ENCODE data around the gene RGL4. TPM values are rescaled to one million over a fixed set of nuclear protein-coding genes. Genes with fewer than 3 reads are reported as not detected.
"Not testable (repeated sequence)": the region's sequence is repeated elsewhere in the genome, so short reads cannot be mapped to it uniquely, and the experiment has no call there.

RGL4 gene, protein sequence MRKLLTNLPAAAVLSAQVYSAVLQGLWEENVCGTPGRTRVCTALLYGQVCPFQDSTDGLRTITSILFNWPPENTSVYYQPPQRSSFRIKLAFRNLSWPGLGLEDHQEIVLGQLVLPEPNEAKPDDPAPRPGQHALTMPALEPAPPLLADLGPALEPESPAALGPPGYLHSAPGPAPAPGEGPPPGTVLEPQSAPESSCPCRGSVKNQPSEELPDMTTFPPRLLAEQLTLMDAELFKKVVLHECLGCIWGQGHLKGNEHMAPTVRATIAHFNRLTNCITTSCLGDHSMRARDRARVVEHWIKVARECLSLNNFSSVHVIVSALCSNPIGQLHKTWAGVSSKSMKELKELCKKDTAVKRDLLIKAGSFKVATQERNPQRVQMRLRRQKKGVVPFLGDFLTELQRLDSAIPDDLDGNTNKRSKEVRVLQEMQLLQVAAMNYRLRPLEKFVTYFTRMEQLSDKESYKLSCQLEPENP
- total RNA-seq (not detected in 2 replicates), polyA plus RNA-seq (0.61 and 0.68 TPM in 2 replicates)

DNA sequence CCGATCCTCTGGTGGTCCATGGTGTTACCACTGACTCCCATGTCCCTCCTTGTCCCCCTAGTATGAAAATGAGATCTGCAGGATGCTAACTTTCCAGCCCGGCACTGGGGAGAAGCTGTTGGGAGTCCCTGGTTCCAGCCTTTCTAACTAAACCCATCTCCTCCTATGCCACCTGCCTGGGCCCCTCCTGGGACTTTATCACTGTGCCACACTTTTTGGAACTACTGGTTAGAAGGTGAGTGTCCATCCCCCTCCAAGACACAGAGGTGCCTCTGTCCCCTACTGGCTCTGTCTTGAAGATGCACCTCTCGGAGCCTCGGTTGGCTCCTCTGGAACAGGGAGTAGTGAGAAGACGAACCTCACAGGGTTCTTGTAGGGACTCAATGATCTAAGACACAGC is at the start of gene RGL4:
RGL4 (plus strand) TSS at position 301 of the 400 bp plus-strand sequence. CDS start 1,018 bp downstream, outside the sequence.
- Histone ChIP-seq H3K27ac (no peak within 1 kb of the TSS), H2AFZ (no peak within 1 kb of the TSS), H4K20me1 (ENCODE audit: insufficient read depth, poor library complexity, severe bottlenecking) (no peaks in the 10 kb centered on the region), H3K9me3 (ENCODE audit: low read depth) (no peaks in the 10 kb centered on the region), H3K4me1 (ENCODE audit: insufficient read depth) (no peaks in the 10 kb centered on the region), H3K4me2 (no peak within 1 kb of the TSS), H3K79me2 (no peaks in the 10 kb centered on the region), H3K27me3 (no peaks in the 10 kb centered on the region), H3K36me3 (replicated peaks; ENCODE audit: insufficient read depth, low read depth) (no peaks in the 10 kb centered on the region), H3K4me3 (no peak within 1 kb of the TSS), H3K9me2 (replicated peaks; ENCODE audit: insufficient read depth) (no peaks in the 10 kb centered on the region)
- DNase-seq (ENCODE audit: low spot score), result no peak
- WGBS (ENCODE audit: low lambda C conversion rate, missing lambda C conversion rate), result 93% methylated on average over 5 of the region's 5 CpGs
- TF ChIP-seq, protein P1, sequence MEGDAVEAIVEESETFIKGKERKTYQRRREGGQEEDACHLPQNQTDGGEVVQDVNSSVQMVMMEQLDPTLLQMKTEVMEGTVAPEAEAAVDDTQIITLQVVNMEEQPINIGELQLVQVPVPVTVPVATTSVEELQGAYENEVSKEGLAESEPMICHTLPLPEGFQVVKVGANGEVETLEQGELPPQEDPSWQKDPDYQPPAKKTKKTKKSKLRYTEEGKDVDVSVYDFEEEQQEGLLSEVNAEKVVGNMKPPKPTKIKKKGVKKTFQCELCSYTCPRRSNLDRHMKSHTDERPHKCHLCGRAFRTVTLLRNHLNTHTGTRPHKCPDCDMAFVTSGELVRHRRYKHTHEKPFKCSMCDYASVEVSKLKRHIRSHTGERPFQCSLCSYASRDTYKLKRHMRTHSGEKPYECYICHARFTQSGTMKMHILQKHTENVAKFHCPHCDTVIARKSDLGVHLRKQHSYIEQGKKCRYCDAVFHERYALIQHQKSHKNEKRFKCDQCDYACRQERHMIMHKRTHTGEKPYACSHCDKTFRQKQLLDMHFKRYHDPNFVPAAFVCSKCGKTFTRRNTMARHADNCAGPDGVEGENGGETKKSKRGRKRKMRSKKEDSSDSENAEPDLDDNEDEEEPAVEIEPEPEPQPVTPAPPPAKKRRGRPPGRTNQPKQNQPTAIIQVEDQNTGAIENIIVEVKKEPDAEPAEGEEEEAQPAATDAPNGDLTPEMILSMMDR (IDR thresholded peaks at IDR 0.05; ENCODE audit: poor library complexity), result no peak
- TF ChIP-seq EZH2phosphoT487 (IDR thresholded peaks at IDR 0.05; ENCODE audit: low read depth, severe bottlenecking, unreplicated experiment), result no peak
- TF ChIP-seq EZH2 (IDR thresholded peaks at IDR 0.05; ENCODE audit: borderline replicate concordance), result no peak

- H3K9me3 ChIP-seq (ENCODE audit: low read depth); H3K4me2 ChIP-seq; H3K27ac ChIP-seq; H2AFZ ChIP-seq; DNase-seq (ENCODE audit: low spot score); H3K79me2 ChIP-seq; H3K36me3 ChIP-seq (replicated peaks; ENCODE audit: insufficient read depth, low read depth); H3K27me3 ChIP-seq; H3K4me1 ChIP-seq (ENCODE audit: insufficient read depth); H3K4me3 ChIP-seq; H3K9me2 ChIP-seq (replicated peaks; ENCODE audit: insufficient read depth); H4K20me1 ChIP-seq (ENCODE audit: insufficient read depth, poor library complexity, severe bottlenecking): not testable (repeated sequence)
- 98% methylated on average over 7 of the region's 7 CpGs for WGBS (ENCODE audit: low lambda C conversion rate, missing lambda C conversion rate)
Observed at GRCh38 chr22:23646526-23646925, 44.3 kb upstream of the RGL4 start.

GRCh38 chr22:23649071-23649501 is 41.7 kb upstream of the RGL4 start:
- Histone ChIP-seq H3K9me2 (replicated peaks; ENCODE audit: insufficient read depth) (no peaks in the 10 kb centered on the region), H3K9me3 (ENCODE audit: low read depth) (no peaks in the 10 kb centered on the region), H3K27me3 (no peaks in the 10 kb centered on the region), H3K4me2 (no peak overlapping the region), H3K4me1 (ENCODE audit: insufficient read depth) (no peaks in the 10 kb centered on the region), H3K79me2 (no peaks in the 10 kb centered on the region), H3K27ac (no peak overlapping the region), H3K4me3 (no peak overlapping the region), H3K36me3 (replicated peaks; ENCODE audit: insufficient read depth, low read depth) (no peaks in the 10 kb centered on the region), H2AFZ (no peak overlapping the region), H4K20me1 (ENCODE audit: insufficient read depth, poor library complexity, severe bottlenecking) (no peaks in the 10 kb centered on the region)
- 90% methylated on average over 18 of the region's 18 CpGs for WGBS (ENCODE audit: low lambda C conversion rate, missing lambda C conversion rate)
- DNase-seq (ENCODE audit: low spot score), result no peak
- TF ChIP-seq, protein P1 (IDR thresholded peaks at IDR 0.05; ENCODE audit: poor library complexity), result no peak
- no peak for TF ChIP-seq EZH2phosphoT487 (IDR thresholded peaks at IDR 0.05; ENCODE audit: low read depth, severe bottlenecking, unreplicated experiment)
- TF ChIP-seq EZH2 (IDR thresholded peaks at IDR 0.05; ENCODE audit: borderline replicate concordance), result no peak

- Histone ChIP-seq H3K9me3 (ENCODE audit: low read depth) (no peaks in the 10 kb centered on the region), H3K27me3 (no peaks in the 10 kb centered on the region), H3K9me2 (replicated peaks; ENCODE audit: insufficient read depth) (no peaks in the 10 kb centered on the region), H3K4me1 (ENCODE audit: insufficient read depth) (no peaks in the 10 kb centered on the region), H3K4me2 (no peak overlapping the region), H3K27ac (no peak overlapping the region), H4K20me1 (ENCODE audit: insufficient read depth, poor library complexity, severe bottlenecking) (no peaks in the 10 kb centered on the region), H3K79me2 (no peaks in the 10 kb centered on the region), H3K36me3 (replicated peaks; ENCODE audit: insufficient read depth, low read depth) (no peaks in the 10 kb centered on the region), H2AFZ (no peak overlapping the region), H3K4me3 (no peak overlapping the region)
- TF ChIP-seq EZH2 (IDR thresholded peaks at IDR 0.05; ENCODE audit: borderline replicate concordance) (no peak), EZH2phosphoT487 (IDR thresholded peaks at IDR 0.05; ENCODE audit: low read depth, severe bottlenecking, unreplicated experiment) (no peak)
- TF ChIP-seq, protein P1 (IDR thresholded peaks at IDR 0.05; ENCODE audit: poor library complexity), result no peak
- 82% methylated on average over 6 of the region's 6 CpGs for WGBS (ENCODE audit: low lambda C conversion rate, missing lambda C conversion rate)
- DNase-seq (ENCODE audit: low spot score), result no peak
Observed at GRCh38 chr22:23651676-23652075, 39.1 kb upstream of the RGL4 start.
